Mesangial cell (primary cell): ENCODE measurements around the gene RP9. TPM values are rescaled to one million over a fixed set of nuclear protein-coding genes. Genes with fewer than 3 reads are reported as not detected.

Experiments
- total RNA-seq: library from RNA; depleted of rRNA; stranded (reverse); fragments of >200 nt; gene quantifications from 2 replicates; pipeline ENCODE4 v1.2.3, GENCODE V29; 2015

Gene RP9
- total RNA-seq: 7.0 and 7.1 TPM in 2 replicates

GRCh38 chr7:33109005-33109757 is at the start of gene RP9:
Gene RP9, minus strand, starts transcription at chr7:33109404. Its CDS starts 32 bp downstream, at chr7:33109372.

GRCh38 chr7:33128990-33129805 is 20.0 kb upstream of the RP9 start, which contains the start of gene BBS9:
Gene BBS9, plus strand, starts transcription at chr7:33129564. Its CDS starts 16,689 bp downstream, at chr7:33146253.

GRCh38 chr7:33062023-33062781 is 47.0 kb downstream of the RP9 start, which contains the start of gene NT5C3A:
Gene NT5C3A, minus strand, starts transcription at chr7:33062776. Its CDS starts 71 bp downstream, at chr7:33062705.

Other genes starting within 250 kb of the RP9 start
- 17.2 and 18.7 TPM in 2 replicates for gene KBTBD2, start 217.6 kb downstream of the RP9 start, total RNA-seq
- 91.4 and 175 TPM in 2 replicates for gene FKBP9, start 152.0 kb downstream of the RP9 start, total RNA-seq
- 8.0 and 15.0 TPM in 2 replicates for gene NT5C3A, start 46.6 kb downstream of the RP9 start, total RNA-seq
- gene BBS9, start 20.2 kb upstream of the RP9 start, total RNA-seq: 5.1 and 12.9 TPM in 2 replicates